Measurements from ENCODE around the gene MRPL34.

DNA sequence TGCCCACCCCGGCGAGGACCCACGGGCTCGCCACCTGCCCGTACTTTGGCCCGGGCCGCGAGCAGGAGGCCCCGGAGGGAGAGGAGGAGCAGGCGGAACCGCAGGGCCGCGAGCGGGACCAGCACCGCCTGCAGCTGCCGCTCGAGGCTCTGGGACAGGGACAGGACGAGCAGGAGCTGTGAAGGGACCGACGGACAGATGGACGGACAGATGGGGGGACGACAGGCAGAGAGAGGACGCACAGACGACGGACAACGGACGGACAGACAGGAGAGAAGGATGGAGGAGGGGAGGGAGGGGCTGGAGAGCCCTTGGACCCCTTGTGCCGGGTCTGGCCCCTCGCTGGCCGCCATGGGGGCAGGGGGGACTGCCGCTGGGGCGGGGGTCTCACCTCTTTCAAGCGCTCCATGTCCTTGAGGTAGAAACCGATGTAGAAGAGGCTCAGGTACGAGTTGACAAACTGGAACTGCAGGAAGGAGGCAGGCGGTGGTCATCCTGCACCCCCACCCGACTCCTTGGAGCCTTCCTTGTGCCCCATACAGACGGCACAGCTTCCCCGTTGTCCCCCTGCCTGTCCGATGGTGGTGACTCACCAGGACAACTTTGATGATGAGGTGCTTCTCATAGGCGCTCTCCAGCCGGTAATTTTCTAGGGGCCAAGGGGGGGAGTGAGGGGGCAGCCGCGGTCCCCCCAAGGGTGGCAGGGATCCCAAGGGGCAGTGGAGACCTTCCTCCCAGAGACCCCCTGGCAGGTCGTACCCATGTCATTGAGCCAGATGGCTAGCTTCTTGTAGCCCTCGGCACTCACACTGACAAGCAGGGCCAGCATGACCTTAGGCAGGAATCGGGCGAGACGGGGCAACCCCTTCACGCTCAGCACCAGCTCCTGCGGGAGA, 23.9 kb downstream of the MRPL34 start:
- TF ChIP-seq EZH2phosphoT487 (IDR thresholded peaks at IDR 0.05; ENCODE audit: low read depth) (no peak), CTCF (IDR thresholded peaks at IDR 0.05; ENCODE audit: low read depth, low read length) (no peak)
